ENCODE measurements around the gene PRPF8.

- no peak for TF ChIP-seq CTCF (IDR thresholded peaks at IDR 0.05)
- TF ChIP-seq POLR2A (IDR thresholded peaks at IDR 0.05) = no peak
- TF ChIP-seq EP300 (IDR thresholded peaks at IDR 0.05) = no peak
These were observed 78.2 kb downstream of the PRPF8 start for GRCh38 chr17:1606352-1606985.
